IPS-18a (cell line): ENCODE results near the gene SAPCD2.

Experiments used
- H3K27ac ChIP-seq: one replicate; pipeline ENCODE4 v1.5.1; 2013; ENCODE audit warnings: low read length
- H3K27me3 ChIP-seq: one replicate; pipeline ENCODE4 v1.6.1; 2013; ENCODE audit warnings: mild to moderate bottlenecking, low read length; ENCODE audit not compliant: control insufficient read depth, insufficient read depth
- H3K36me3 ChIP-seq: one replicate; pipeline ENCODE4 v1.6.1; 2013; ENCODE audit warnings: low read depth, low read length; ENCODE audit not compliant: control insufficient read depth
- H3K4me1 ChIP-seq: one replicate; pipeline ENCODE4 v1.6.1; 2013; ENCODE audit warnings: low read depth, low read length; ENCODE audit not compliant: control insufficient read depth
- H3K4me3 ChIP-seq: one replicate; pipeline ENCODE4 v1.5.1; 2013; ENCODE audit warnings: low read length
- H3K9ac ChIP-seq: one replicate; pipeline ENCODE4 v1.6.1; 2013; ENCODE audit warnings: mild to moderate bottlenecking, low read length, moderate library complexity
- H3K9me3 ChIP-seq: one replicate; pipeline ENCODE4 v1.6.1; 2013; ENCODE audit warnings: low read depth, low read length; ENCODE audit not compliant: control insufficient read depth

SAPCD2 gene

DNA sequence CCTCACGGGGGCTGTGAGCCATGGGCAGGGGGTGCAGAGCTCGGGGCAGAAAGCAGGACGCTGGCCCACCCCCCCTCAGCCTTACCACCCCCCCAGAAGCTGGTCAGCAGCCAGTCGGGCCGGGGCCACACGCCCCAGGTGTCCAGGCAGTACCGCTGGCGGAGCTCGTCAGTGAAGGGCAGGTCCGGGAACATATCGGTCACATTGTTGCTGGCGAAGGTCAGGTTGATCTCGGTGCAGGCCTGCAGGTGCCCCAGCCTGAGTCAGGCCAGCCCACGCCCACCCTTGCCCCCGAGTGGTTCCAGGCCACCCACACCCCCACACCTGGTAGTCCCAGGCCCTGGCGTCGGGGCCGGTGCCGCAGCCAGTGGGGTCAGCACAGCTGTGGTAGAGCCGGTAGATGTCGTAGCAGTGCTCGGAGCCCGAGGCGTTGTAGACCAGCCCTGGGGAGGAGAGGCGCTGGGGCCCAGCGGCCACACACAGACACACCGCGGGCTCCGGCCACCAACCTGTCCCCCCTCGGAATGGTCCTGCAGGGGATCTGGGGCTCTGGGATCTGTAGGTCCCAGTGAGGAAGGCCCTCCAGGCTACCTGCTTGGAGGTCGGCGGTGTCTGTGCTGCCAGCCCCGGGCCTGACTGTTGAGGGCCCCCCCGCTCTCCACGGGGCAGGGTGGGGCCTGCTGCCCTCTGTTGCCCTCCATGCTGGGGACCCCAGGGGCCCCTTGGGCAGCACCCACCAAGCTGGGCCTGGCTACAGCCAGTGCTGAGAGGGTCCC lies 41.6 kb upstream of the SAPCD2 start:
- Histone ChIP-seq H3K9ac (no peak overlapping the region), H3K36me3 (no peaks in the 10 kb centered on the region), H3K9me3 (no peaks in the 10 kb centered on the region), H3K4me1 (no peaks in the 10 kb centered on the region), H3K4me3 (no peak overlapping the region), H3K27me3 (peaks cover 23% of the 10 kb centered on the region), H3K27ac (no peak overlapping the region)

DNA sequence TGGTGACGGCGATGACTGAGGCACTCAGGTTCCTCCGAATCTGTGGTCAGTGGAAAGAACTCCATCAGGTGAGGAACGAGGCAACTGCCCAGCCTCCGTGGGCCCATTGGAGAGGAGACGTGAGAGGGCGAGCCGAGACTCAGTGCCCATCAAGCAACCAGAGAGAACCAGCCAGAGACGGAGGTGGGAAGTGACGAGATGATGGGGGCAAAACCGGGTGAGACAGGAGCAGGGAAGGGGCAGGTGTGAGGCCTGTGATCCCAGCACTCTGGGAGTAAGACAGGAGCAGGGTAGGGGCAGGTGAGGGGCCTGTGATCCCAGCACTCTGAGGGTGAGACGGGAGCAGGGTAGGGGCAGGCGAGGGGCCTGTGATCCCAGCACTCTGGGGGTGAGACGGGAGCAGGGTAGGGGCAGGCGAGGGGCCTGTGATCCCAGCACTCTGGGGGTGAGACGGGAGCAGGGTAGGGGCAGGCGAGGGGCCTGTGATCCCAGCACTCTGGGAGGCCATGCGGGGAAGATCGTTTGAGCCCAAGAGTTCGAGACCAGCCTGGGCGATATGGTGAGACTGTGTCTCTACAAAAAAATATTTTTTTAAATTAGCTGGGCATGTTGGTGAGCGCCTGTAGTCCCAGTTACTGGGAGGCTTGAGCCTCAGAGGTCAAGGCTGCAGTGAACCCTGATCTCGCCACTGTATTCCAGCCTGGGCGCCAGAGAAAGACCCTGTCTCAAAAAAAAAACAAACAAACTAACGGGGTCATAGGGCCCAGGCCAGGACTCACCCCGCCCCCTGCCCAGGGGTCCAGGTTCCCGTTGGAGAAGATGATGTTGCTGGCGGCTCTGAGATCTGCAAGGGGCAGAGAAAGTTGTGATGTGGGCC lies 40.8 kb upstream of the SAPCD2 start:
- Histone ChIP-seq H3K27ac (no peak overlapping the region), H3K9me3 (no peaks in the 10 kb centered on the region), H3K36me3 (no peaks in the 10 kb centered on the region), H3K4me3 (no peak overlapping the region), H3K9ac (no peak overlapping the region), H3K27me3 (peaks cover 21% of the 10 kb centered on the region), H3K4me1 (no peaks in the 10 kb centered on the region)

DNA sequence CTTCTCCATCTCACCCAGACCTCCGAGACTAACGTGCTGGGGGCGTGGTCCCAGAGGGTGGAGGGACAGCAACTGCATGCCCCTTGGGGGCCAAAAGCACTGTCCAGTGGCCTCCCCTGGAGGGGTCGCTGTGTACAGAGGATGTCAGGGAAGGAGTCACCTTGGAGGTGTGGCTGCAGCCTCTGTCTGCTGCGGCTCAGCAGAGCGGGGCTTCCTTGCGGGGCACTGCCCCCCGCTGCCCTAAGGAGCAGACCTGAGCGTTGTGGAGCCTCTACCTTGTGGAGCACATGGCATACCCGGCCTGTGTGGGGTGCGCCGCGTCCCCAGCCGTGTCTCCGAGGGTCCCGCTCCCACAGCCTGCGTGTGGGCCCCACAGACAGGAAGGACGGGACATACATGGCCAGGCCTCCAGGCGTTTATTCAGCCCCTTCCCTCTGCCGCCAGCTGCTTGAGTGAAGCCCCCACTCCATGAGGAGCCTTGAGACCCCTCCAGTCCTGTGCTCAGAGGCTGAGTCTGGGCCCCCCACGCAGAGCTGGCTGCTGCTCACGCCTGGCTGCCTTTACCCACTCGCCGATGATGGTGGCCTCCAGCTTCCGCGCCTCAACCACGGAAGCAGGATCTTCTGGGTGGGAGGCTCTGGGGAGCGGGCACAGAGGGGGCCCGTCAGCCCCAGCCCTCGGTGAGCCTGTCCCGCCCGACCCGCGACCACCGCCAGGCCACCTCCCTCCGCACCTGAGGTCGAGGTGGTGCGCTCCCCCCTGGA lies 40.0 kb upstream of the SAPCD2 start:
- Histone ChIP-seq H3K4me3 (no peak overlapping the region), H3K9me3 (no peaks in the 10 kb centered on the region), H3K27me3 (peaks cover 12% of the 10 kb centered on the region), H3K36me3 (no peaks in the 10 kb centered on the region), H3K27ac (no peak overlapping the region), H3K9ac (no peak overlapping the region), H3K4me1 (no peaks in the 10 kb centered on the region)

DNA sequence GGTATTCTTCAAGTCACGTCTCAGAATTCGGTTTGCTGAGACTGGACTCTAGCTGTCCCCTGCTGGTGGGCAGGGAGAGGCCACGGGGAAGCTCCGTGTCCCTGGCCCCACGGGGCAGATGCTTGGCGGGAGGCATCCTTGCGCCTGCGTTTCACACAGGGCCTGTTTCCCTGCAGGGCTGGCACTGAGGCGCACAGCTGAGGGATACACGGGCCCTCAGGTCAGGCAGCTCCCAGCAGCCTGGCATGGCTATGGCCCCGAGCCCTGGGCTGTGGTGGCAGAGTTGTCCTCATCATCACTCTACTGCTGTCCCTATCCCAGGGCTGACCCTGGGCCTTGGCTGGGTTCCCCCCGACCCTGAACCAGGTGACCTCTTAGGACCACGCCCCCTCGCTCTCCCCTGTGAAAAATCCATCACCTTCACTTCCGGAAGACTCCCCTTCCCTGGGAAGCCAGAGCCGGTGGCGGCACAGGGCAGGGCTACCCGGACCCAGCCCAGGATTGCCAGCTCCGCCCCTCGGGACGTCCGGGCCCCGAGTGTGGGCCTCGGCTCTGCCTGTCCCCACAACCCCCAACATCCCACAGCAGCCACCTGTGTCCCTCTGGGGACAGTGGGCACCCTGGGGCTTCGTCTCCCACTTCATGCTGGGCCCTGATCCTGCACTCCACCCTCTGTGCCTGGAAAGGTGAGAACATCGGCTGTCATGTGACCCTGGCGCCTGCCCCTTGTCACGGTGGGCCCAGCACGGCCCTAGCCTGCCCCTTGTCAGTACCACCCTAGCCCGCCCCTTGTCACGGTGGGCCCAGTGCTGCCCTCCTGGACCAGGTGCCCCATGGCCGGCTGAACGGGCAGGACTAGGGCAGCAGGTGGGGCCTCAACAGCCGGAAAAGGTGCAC lies 39.1 kb upstream of the SAPCD2 start:
- Histone ChIP-seq H3K27ac (no peak overlapping the region), H3K9ac (no peak overlapping the region), H3K27me3 (peaks cover 4% of the 10 kb centered on the region), H3K4me3 (no peak overlapping the region), H3K4me1 (no peaks in the 10 kb centered on the region), H3K36me3 (no peaks in the 10 kb centered on the region), H3K9me3 (no peaks in the 10 kb centered on the region)

DNA sequence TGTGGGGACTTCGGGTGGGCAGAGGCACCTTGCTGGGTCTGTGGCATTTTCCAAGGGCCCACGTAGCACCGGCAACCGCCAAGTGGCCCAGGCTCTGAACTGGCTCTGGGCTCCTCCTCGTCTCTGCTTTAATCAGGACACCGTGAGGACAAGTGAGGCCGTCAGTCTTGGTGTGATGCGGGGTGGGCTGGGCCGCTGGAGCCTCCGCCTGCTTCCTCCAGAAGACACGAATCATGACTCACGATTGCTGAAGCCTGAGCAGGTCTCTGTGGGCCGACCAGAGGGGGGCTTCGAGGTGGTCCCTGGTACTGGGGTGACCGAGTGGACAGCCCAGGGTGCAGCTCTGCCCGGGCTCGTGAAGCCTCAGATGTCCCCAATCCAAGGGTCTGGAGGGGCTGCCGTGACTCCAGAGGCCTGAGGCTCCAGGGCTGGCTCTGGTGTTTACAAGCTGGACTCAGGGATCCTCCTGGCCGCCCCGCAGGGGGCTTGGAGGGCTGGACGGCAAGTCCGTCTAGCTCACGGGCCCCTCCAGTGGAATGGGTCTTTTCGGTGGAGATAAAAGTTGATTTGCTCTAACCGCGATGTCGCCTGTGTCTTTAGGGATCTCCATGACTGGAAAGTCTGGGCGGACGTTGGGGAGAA lies 38.4 kb upstream of the SAPCD2 start:
- Histone ChIP-seq H3K9ac (no peak overlapping the region), H3K4me3 (no peak overlapping the region), H3K27me3 (no peaks in the 10 kb centered on the region), H3K4me1 (no peaks in the 10 kb centered on the region), H3K9me3 (no peaks in the 10 kb centered on the region), H3K27ac (no peak overlapping the region), H3K36me3 (peaks cover 2% of the 10 kb centered on the region)

DNA sequence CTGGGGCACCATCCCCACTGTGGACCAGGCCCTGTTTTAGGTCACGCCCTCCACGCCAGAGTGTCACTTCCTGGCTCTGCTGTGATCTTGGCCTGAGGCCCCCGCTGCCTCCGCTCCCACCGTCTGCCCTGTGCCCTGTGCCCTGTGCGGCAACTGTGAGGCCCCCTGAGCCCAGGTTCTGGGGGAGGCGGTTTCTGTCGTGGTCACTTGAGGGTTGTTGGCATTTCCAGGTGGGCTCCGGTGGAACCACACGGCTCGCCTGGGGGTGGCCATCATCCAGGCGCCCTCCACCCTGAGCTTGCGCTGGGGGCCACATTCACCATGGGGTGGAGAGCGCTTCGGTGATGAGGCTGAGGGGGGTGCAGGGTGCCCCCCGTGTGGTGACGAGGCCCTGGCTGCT lies 37.6 kb upstream of the SAPCD2 start:
- Histone ChIP-seq H3K9ac (no peak overlapping the region), H3K4me1 (no peaks in the 10 kb centered on the region), H3K27me3 (no peaks in the 10 kb centered on the region), H3K9me3 (no peaks in the 10 kb centered on the region), H3K36me3 (peaks cover 10% of the 10 kb centered on the region), H3K4me3 (no peak overlapping the region), H3K27ac (no peak overlapping the region)

DNA sequence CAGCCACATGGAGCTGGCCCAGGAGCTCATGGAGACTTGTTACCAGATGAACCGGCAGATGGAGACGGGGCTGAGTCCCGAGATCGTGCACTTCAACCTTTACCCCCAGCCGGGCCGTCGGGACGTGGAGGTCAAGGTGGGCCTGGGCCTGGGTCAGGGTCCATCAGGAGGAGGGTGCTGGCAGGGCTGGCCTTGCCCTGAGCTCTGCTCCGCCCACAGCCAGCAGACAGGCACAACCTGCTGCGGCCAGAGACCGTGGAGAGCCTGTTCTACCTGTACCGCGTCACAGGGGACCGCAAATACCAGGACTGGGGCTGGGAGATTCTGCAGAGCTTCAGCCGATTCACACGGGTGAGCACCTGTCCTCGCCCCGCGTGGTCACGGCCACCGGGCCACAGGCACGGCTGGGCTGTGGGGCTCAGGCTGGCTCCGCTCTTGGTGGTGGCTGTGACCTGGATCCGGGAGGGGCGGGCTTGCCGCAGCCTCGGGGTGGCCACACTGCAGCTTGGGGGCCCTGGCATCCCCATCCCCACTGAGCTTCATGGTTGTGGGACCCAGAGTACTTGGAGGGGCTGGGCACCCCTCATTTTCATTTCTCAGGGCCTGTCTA lies 37.1 kb upstream of the SAPCD2 start:
- H3K36me3 ChIP-seq: peaks cover 16% of the 10 kb centered on the region
- no peak overlapping the region for H3K9ac ChIP-seq
- no peaks in the 10 kb centered on the region for H3K27me3 ChIP-seq
- H3K9me3 ChIP-seq: no peaks in the 10 kb centered on the region
- H3K27ac ChIP-seq: no peak overlapping the region
- no peak overlapping the region for H3K4me3 ChIP-seq
- no peaks in the 10 kb centered on the region for H3K4me1 ChIP-seq

DNA sequence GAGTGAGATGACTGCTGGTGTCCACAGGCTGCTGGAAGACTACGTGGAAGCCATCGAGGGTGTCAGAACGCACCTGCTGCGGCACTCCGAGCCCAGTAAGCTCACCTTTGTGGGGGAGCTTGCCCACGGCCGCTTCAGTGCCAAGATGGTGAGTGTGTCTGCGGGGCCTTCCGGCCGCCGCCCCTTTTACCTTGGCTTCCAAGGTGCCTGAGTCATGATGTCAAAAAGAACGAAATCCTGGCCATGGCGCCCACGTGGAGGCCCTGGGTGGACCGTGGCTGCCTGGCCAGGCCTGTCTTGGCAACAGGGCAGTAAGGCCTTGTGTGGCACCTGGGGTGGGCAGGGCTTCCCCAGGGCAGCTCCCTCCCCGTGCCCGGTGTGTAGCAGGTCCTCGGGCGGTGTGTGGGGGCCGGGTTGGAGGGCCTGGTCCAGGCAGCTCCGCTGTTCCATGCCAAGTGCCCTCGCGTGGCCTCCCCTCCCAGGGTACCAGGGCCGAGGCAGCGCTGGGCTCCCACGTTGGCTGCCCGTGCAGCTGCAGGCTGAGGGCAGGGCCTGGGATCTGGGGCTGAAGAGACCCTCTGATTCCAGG lies 36.4 kb upstream of the SAPCD2 start:
- Histone ChIP-seq H3K9ac (no peak overlapping the region), H3K4me3 (no peak overlapping the region), H3K27me3 (no peaks in the 10 kb centered on the region), H3K27ac (no peak overlapping the region), H3K9me3 (no peaks in the 10 kb centered on the region), H3K36me3 (peaks cover 22% of the 10 kb centered on the region), H3K4me1 (no peaks in the 10 kb centered on the region)

DNA sequence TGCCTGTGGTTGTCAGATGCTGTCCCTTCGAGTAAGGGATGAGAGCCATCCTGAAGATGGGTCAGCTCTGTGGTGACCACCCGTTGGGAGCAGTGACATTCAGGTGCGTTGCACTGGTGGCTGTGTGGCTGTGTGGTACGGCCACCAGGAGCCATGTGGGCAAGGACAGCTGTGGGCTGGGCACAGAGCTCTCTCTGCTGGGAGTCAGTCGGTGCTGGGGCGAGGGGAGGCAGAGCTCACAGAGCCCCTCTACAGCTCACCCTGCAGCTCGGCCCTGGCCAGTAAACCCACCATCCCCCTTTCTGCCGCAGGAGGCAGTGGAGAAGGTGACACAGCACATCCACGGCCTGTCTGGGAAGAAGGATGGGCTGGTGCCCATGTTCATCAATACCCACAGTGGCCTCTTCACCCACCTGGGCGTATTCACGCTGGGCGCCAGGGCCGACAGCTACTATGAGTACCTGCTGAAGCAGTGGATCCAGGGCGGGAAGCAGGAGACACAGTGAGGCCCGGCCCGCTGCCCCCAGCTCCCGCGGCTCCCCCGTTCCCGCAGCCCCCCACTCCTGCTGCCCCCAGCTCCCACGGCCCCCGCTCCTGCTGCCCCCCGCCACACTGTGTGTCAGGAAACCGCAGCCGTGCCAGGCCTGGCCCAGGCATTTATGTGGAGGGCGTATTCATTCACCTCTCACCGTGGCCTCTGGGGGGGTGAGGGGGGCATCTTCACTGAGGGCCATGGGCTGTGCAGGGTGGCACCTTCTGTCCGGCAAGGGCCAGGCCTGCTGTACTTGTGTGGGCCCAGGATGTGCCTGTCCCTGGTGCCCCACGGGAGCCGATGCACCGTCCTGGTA lies 35.7 kb upstream of the SAPCD2 start:
- H3K9ac ChIP-seq: no peak overlapping the region
- H3K36me3 ChIP-seq: peaks cover 28% of the 10 kb centered on the region

More for the DNA sequence above, 35.7 kb upstream of the SAPCD2 start:
- Histone ChIP-seq H3K4me3 (no peak overlapping the region), H3K9me3 (no peaks in the 10 kb centered on the region), H3K27ac (no peak overlapping the region), H3K27me3 (no peaks in the 10 kb centered on the region), H3K4me1 (no peaks in the 10 kb centered on the region)
